A673 (cell line): ENCODE data around the gene SGMS1.

Source experiments
- EZH2 ChIP-seq: fragments of 200-600 bp; sonication (generic); IDR thresholded peaks from 2 replicates; pipeline ENCODE4 v1.6.1; 2017; ENCODE audit warnings: borderline replicate concordance, low read depth, mild to moderate bottlenecking, mixed read lengths, antibody characterized with exemption, low read length; ENCODE audit not compliant: poor library complexity, severe bottlenecking
- TF ChIP-seq, protein P1 (sequence below): fragments of 300-800, 200-600 bp; sonication (generic); conservative IDR thresholded peaks from 2 replicates; pipeline ENCODE4 v1.5.1; 2017; ENCODE audit warnings: low read depth, mild to moderate bottlenecking, antibody characterized with exemption, low read length, moderate library complexity, mixed read lengths

DNA sequence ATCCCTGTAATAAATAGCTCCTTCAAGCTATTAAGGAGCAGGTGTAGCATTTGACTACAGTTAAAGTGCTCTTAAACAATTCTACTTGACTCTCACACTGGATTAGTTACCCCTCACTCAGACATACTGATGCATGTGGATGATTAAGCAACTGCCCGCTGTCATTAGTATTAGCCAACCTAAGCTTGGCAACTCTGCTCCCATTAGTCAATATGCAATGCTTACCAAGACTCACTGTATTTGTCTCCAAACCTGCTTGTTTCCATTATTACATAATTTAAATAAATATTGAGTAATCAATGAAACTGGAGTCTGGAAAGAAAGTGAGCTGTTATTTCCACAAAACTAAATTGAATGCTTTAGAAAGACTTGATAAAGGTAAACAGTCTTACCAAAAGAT lies 228.5 kb downstream of the SGMS1 start:
- TF ChIP-seq, protein P1, sequence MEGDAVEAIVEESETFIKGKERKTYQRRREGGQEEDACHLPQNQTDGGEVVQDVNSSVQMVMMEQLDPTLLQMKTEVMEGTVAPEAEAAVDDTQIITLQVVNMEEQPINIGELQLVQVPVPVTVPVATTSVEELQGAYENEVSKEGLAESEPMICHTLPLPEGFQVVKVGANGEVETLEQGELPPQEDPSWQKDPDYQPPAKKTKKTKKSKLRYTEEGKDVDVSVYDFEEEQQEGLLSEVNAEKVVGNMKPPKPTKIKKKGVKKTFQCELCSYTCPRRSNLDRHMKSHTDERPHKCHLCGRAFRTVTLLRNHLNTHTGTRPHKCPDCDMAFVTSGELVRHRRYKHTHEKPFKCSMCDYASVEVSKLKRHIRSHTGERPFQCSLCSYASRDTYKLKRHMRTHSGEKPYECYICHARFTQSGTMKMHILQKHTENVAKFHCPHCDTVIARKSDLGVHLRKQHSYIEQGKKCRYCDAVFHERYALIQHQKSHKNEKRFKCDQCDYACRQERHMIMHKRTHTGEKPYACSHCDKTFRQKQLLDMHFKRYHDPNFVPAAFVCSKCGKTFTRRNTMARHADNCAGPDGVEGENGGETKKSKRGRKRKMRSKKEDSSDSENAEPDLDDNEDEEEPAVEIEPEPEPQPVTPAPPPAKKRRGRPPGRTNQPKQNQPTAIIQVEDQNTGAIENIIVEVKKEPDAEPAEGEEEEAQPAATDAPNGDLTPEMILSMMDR = no peak
- TF ChIP-seq EZH2 = no peak
